NCI-H510A (cell line): ENCODE data around the gene CCR7.

Experiments
- DNase-seq: peaks from one replicate; lab custom pipeline; 2025; lab: John Stamatoyannopoulos, UW

The CCR7 gene

DNA sequence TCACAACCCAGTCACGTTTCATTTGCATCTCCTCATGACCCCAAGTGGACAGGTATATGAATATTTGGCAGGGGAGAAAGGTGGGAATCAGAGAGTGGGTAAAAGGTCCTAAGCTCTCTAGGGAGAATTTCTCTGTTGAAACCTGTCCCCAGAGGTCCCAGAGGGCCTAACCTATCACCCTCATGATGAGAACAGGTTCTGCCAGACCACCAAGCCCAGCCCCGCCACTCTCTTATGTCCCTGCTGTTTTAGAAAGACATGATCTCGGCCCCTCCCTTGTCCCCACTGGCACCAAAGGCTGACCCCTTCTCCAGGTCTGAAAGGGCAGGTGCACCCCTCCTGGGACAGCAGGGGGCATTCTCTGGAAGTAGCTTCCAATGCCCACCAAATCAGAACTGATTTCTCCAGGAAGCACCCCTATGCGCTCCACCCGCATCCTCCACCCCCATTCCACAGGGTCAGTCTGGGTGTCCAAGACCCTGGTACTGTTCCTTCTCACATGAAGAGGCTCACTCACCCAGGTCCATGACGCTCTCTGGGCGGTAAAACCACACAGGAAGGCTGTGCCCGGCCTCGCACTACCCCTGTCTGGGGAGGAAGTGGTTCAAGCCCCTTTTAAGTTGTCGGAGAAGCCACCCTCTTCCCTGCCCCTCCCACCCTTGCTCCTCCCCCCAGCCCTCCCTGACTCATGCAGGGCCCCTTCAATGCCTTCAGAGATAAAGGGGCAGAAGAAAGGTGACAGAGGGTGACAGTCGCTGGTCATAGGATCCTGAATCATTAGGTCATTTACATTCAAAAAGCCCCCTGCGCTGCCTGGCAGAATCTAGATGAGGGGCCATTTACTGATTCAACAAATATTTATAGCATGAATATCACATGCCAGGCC, at the start of gene CCR7:
TSS of gene CCR7 (minus strand) at position 590 of the 886 bp plus-strand sequence. CDS start at position 527, 63 bp downstream.
- no peak for DNase-seq

DNA sequence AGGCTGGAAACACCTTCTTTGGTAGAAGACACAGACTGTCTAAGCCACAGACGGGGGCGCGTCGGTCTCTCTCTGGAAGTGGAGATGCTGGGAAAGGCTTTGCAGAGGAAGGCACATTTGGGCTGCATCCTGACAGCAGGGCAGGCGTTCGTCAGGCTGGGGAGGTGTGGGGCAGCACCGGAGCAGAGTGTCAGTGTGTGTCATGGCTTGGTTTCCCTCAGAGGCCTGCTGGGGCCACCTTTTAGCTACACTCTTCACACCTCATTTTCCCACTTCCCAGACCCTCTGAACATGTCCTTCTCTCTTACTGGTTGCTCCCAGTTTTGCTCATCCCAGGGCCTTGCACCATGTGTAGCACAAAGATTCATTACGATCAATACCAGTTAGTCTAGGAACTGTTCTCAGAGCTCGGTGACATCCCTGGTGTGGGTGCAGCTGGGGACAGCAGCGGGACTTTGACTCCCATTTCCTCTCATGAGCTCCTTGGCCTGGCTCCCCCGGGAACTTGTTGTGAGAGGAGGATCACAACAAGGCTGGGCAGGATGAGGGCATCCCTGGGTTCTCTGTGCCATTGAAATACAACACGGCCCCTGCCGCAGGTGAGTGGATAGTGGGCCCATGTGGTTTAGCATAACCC, 49.3 kb upstream of the CCR7 start:
- no peak for DNase-seq

GRCh38 chr17:40613467-40614154, 48.3 kb upstream of the CCR7 start:
- no peak for DNase-seq

DNA sequence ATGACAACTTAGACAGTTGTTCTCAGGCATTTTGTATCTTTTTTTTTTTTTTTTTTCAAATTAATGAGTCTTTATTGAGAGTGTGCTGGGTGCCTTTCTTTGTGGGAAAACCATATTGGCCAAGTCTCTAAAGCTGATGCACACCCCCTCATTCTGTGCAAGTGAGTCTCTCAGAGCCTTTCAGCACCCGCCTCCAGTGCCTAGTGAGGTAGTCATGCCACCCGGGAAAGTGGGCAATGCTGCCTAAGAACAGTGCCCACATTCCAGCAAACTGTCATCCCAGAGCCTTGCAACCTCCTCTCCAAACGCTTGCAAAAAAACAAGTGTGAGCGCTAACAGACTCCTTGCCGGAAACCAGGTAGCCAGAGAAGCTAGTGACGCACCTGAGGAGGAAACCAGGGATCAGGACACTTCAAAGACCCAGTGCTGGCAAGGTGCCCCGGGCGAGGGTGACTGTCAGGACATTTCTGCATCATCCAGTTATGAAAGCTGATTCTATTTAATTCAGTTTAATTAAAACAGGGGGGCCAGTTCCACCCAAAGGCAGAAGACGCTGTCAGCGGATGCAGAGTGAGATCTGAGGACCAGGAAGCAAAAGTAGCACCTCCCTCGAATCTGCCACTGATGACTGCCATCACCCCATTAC, 47.5 kb upstream of the CCR7 start:
- no peak for DNase-seq

- no peak for DNase-seq
Measured at GRCh38 chr17:40611840-40612474, 46.7 kb upstream of the CCR7 start.

GRCh38 chr17:40610359-40610758, 45.1 kb upstream of the CCR7 start:
- DNase-seq, result no peak

DNA sequence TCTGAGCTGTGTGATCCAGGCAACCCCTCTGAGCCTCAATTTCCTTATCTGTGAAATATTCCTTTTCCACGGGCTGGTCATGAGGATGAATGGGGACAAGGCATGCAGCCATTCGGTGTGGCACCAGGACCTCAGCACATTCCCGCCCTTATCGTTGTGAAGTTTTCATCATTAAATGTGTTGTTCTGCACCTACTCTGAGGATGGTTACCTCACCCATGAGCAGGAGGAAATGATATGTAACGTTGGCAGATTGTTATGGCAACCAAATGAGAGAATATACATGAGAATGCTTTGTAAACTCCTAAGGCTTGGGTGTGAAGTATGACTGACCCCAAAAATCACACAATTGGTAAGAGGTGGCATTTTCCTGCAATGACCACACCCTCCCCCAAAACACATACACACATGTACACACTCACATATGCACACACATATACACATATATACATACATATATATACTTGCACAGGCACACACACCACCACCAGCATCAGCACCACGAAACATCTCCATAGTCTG, 42.8 kb upstream of the CCR7 start:
- no peak for DNase-seq

- no peak for DNase-seq
Measured at GRCh38 chr17:40607641-40608040, 42.4 kb upstream of the CCR7 start.

DNA sequence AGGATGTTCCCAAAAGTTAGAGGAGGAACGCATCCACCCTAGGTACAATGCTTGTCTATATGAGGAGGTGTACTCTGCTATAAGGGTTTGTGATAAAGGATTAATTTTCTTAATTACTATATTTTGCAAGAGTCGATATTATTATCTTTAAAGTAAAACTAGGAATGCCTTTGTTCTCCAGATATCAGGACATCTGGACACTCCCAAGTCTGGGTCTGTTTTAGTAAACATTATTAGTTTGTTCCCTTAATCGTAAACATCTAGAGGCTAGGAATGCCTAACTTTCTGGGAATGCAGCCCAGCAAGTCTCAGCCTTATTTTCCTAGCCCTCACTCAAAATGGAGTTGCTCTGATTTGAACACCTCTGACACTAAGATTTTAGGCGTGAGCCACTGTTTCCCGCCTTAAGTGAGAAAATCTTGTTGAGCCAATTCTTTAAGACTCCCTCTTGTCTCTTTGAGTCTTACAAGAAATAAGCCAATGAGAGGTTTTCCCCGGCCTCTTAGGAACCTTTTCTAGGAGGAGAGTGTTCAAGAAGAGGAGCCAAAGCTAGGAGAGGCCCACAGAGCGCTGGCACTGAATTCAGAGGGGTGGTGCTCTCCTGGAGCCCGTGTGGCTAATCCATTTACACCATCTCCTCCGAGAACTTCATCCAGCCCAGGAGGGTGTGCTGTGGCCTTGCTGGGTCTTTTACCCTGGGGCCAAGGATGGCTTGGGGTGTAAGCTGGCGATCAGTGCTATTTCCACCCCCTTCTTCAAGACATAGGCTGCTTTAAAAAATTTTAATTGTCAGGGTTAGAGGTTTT, 41.5 kb upstream of the CCR7 start:
- no peak for DNase-seq

- no peak for DNase-seq
Measured at GRCh38 chr17:40605306-40605705, 40.0 kb upstream of the CCR7 start.

DNA sequence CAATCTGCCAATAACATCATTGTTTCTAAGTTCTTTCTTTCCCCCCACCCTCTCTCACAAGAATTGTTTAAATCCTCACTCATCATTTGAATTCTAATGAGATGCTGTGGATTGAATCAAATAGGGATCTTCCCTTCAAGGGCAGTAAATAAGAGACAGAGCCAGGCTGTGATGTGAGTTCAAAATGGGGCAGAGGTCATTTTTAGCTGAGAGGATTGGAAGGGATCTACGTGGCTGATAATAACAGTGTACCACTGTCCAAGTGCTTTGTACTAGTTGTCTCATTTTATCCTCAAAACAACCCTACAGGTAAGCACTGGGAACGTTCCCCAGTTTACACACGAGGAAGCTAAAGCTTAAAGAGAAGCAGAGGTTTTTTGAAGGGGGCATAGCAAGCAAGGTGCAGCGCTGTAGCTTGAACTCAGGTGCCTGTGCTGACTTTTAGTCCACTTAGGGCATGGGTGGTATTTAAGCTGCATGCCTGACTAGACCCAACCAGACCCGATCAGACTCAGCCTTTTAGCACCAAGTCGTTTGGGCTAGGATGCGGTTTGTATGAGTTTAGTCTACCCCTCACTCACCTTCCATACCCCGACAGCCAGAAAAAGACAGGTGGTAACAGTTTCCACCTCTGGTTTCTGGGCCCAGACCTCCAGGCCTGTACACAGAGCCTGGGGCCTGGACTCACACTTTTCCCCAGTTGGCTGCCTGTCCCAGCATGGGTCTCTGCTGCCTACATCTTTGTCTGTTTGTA, 39.2 kb upstream of the CCR7 start:
- no peak for DNase-seq

- no peak for DNase-seq
Measured at GRCh38 chr17:40602445-40603443, 37.5 kb upstream of the CCR7 start.

DNA sequence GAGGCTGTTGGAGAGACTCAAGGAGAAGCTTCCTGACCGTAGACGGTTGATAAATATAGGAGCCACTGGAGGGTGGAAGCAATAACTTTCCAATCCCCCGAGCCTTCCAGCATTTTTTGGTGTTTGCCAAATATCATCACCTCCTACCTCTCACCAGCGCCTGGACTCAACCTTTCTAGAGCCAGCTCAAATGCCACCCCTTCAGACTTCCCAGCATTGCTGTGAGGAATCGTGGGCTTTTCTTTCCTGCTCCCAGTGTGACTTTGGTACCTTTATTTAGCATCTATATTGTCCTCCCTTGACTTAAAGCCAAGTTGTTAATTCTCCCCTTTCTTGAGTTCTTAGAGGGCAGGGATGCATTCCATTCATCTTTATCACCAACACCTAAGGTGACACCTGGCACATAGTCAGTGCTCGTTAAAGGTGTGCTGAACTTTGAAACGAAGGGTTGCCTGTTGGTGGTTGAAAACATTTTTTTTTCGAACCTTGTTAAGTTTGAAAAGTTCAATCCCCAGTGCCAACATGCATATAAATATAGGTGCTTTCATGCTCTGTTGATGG, 35.3 kb upstream of the CCR7 start:
- DNase-seq, result no peak

DNA sequence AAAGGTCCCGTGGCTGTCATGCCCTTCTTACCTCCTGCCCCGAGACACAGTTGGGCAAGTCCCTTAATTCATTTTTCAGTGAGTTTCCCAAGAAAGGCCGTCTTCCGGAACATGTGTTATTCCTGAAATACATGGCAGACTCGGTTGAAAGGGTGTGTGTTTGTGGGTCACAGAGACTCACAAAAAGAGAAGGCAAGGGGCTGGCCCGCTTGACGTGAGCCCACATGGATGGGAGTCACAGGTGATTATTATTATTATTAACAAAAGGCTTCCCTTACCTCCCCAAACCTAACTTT, 34.1 kb upstream of the CCR7 start:
- DNase-seq, result no peak

- DNase-seq, result no peak
Measured at GRCh38 chr17:40598619-40599467, 33.6 kb upstream of the CCR7 start.

DNA sequence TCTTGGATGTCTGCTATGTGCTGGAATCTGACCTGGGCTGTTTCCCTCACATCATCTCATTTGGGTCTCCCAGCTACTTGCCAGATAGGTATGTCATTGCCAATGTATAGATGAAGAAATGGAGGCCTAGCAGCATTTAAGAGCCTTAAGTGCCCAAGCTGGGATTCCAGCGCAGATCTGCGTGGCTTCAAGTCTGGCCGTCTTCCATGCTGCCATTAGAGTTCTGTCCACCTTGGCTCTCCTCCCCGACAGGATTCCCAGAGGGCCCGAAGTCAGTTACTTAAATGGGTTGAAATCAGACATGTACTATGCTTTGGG, 33.0 kb upstream of the CCR7 start:
- DNase-seq, result no peak

- DNase-seq, result no peak
Measured at GRCh38 chr17:40597556-40598300, 32.5 kb upstream of the CCR7 start.
